ENCODE measurements around the gene PELI1.

Gene PELI1

GRCh38 chr2:64056021-64056420 is 88.2 kb downstream of the PELI1 start:
- no peak overlapping the region for H3K4me3 ChIP-seq (ENCODE audit: low read depth, low read length)
- H3K4me1 ChIP-seq (ENCODE audit: control insufficient read depth, insufficient read depth, low read length), result no peaks in the 10 kb centered on the region
- no peak overlapping the region for H3K27ac ChIP-seq (ENCODE audit: extremely low read depth, low read depth, low read length)
- H3K36me3 ChIP-seq (ENCODE audit: control insufficient read depth in 2 of 2, insufficient read depth in 1 of 2, low read length in 2 of 2), result no peaks in the 10 kb centered on the region
- no peak for TF ChIP-seq ZBTB7A (tag by site-specific recombination; IDR thresholded peaks at IDR 0.05; ENCODE audit: low read depth)
- no peak for TF ChIP-seq RBAK (tag by site-specific recombination; IDR thresholded peaks at IDR 0.05)
- no peak for TF ChIP-seq ZNF837 (tag by site-specific recombination; IDR thresholded peaks at IDR 0.05)
- no peak for TF ChIP-seq ZNF140 (tag by site-specific recombination; IDR thresholded peaks at IDR 0.05)
- TF ChIP-seq, protein P1, sequence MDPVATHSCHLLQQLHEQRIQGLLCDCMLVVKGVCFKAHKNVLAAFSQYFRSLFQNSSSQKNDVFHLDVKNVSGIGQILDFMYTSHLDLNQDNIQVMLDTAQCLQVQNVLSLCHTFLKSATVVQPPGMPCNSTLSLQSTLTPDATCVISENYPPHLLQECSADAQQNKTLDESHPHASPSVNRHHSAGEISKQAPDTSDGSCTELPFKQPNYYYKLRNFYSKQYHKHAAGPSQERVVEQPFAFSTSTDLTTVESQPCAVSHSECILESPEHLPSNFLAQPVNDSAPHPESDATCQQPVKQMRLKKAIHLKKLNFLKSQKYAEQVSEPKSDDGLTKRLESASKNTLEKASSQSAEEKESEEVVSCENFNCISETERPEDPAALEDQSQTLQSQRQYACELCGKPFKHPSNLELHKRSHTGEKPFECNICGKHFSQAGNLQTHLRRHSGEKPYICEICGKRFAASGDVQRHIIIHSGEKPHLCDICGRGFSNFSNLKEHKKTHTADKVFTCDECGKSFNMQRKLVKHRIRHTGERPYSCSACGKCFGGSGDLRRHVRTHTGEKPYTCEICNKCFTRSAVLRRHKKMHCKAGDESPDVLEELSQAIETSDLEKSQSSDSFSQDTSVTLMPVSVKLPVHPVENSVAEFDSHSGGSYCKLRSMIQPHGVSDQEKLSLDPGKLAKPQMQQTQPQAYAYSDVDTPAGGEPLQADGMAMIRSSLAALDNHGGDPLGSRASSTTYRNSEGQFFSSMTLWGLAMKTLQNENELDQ (tag by site-specific recombination; IDR thresholded peaks at IDR 0.05; ENCODE audit: low read depth), result no peak
- TF ChIP-seq ZNF404 (tag by site-specific recombination; IDR thresholded peaks at IDR 0.05), result no peak
- TF ChIP-seq SP3 (tag by site-specific recombination; IDR thresholded peaks at IDR 0.05), result no peak
- TF ChIP-seq, protein P2, sequence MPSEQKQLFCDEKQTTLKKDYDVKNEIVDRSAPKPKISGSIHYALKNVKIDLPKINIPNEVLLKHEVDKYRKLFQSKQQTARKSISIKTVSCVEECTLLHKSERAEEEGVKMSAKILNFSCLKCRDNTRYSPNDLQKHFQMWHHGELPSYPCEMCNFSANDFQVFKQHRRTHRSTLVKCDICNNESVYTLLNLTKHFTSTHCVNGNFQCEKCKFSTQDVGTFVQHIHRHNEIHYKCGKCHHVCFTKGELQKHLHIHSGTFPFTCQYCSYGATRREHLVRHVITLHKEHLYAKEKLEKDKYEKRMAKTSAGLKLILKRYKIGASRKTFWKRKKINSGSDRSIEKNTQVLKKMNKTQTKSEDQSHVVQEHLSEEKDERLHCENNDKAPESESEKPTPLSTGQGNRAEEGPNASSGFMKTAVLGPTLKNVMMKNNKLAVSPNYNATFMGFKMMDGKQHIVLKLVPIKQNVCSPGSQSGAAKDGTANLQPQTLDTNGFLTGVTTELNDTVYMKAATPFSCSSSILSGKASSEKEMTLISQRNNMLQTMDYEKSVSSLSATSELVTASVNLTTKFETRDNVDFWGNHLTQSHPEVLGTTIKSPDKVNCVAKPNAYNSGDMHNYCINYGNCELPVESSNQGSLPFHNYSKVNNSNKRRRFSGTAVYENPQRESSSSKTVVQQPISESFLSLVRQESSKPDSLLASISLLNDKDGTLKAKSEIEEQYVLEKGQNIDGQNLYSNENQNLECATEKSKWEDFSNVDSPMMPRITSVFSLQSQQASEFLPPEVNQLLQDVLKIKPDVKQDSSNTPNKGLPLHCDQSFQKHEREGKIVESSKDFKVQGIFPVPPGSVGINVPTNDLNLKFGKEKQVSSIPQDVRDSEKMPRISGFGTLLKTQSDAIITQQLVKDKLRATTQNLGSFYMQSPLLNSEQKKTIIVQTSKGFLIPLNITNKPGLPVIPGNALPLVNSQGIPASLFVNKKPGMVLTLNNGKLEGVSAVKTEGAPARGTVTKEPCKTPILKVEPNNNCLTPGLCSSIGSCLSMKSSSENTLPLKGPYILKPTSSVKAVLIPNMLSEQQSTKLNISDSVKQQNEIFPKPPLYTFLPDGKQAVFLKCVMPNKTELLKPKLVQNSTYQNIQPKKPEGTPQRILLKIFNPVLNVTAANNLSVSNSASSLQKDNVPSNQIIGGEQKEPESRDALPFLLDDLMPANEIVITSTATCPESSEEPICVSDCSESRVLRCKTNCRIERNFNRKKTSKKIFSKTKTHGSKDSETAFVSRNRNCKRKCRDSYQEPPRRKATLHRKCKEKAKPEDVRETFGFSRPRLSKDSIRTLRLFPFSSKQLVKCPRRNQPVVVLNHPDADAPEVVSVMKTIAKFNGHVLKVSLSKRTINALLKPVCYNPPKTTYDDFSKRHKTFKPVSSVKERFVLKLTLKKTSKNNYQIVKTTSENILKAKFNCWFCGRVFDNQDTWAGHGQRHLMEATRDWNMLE (tag by site-specific recombination; conservative IDR thresholded peaks at IDR 0.05; ENCODE audit: low read depth), result no peak
- TF ChIP-seq ZNF350 (tag by site-specific recombination; IDR thresholded peaks at IDR 0.05), result no peak
- TF ChIP-seq ZNF221 (tag by site-specific recombination; IDR thresholded peaks at IDR 0.05; ENCODE audit: borderline replicate concordance), result no peak
- CTCF ChIA-PET, result interaction anchor here (0.6 to 0.7 kb wide), 3 partner anchors 80 to 812 kb away, joined by 3 to 5 read pairs (median 3); no protein-coding TSS in a partner anchor
- POLR2A ChIA-PET, result no interaction called here
- H3K9me3 ChIP-seq (ENCODE audit: control insufficient read depth, insufficient read depth, low read depth, low read length), result no peaks in the 10 kb centered on the region

GRCh38 chr2:64054161-64054915 is 89.9 kb downstream of the PELI1 start:
- POLR2A ChIA-PET, result no interaction called here
- no peak for TF ChIP-seq ZNF704 (tag by site-specific recombination; IDR thresholded peaks at IDR 0.05)
- peak; percentile 53 for TF ChIP-seq SCRT2 (tag by site-specific recombination; IDR thresholded peaks at IDR 0.05)
- Histone ChIP-seq H3K36me3 (ENCODE audit: control insufficient read depth in 2 of 2, insufficient read depth in 1 of 2, low read length in 2 of 2) (no peaks in the 10 kb centered on the region), H3K9me3 (ENCODE audit: control insufficient read depth, insufficient read depth, low read depth, low read length) (no peaks in the 10 kb centered on the region), H3K27ac (ENCODE audit: extremely low read depth, low read depth, low read length) (no peak overlapping the region), H3K4me1 (ENCODE audit: control insufficient read depth, insufficient read depth, low read length) (no peaks in the 10 kb centered on the region; the same call in 1 of the 2 replicates), H3K4me3 (ENCODE audit: low read depth, low read length) (no peak overlapping the region)
- CTCF ChIA-PET, result interaction anchor here (0.6 to 1.3 kb wide), 7 partner anchors 18 to 278 kb away, joined by 3 to 5 read pairs (median 3); no protein-coding TSS in a partner anchor
